DND-41 (cell line): ENCODE data around the gene KLHL14.

ENCODE experiments used
- EZH2 ChIP-seq: IDR thresholded peaks from 3 replicates; pipeline ENCODE4 v1.6.1; 2012; ENCODE audit warnings: borderline replicate concordance, low read depth, mild to moderate bottlenecking, moderate library complexity, low read length, inconsistent platforms; ENCODE audit not compliant: severe bottlenecking
- TF ChIP-seq, protein P1 (sequence below): IDR thresholded peaks from 2 replicates; pipeline ENCODE4 v1.5.1; 2012; ENCODE audit warnings: borderline replicate concordance, low read length, moderate library complexity, mild to moderate bottlenecking; ENCODE audit not compliant: poor library complexity, severe bottlenecking; ENCODE audit errors: extremely low read depth

DNA sequence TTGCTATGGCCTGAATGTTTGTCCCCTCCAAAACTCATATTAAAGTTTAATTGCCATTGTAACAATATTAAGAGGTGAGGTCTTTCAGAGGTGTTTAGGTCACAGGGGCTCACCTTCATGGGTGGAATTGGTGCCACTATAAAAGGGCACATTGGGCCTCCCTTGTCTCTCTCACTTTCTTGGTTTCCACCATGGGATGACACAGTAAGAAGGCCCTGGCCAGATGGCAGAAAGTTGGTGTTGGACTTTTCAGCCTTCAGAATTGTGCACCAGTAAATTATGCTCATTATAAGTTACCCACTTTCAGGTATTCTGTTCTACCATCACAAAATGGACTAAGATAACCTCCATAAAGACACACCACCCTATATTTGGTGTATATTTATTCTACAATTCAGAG is 102.1 kb downstream of the KLHL14 start:
- TF ChIP-seq, protein P1, sequence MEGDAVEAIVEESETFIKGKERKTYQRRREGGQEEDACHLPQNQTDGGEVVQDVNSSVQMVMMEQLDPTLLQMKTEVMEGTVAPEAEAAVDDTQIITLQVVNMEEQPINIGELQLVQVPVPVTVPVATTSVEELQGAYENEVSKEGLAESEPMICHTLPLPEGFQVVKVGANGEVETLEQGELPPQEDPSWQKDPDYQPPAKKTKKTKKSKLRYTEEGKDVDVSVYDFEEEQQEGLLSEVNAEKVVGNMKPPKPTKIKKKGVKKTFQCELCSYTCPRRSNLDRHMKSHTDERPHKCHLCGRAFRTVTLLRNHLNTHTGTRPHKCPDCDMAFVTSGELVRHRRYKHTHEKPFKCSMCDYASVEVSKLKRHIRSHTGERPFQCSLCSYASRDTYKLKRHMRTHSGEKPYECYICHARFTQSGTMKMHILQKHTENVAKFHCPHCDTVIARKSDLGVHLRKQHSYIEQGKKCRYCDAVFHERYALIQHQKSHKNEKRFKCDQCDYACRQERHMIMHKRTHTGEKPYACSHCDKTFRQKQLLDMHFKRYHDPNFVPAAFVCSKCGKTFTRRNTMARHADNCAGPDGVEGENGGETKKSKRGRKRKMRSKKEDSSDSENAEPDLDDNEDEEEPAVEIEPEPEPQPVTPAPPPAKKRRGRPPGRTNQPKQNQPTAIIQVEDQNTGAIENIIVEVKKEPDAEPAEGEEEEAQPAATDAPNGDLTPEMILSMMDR = no peak
- no peak for TF ChIP-seq EZH2
